Measurements from ENCODE around the gene L3MBTL3.

GRCh38 chr6:129980821-129981220 is 37.6 kb upstream of the L3MBTL3 start:
- no peak for TF ChIP-seq POLR2A (IDR thresholded peaks at IDR 0.05; ENCODE audit: low read depth)
- no peak for TF ChIP-seq POLR2AphosphoS5 (IDR thresholded peaks at IDR 0.05)

Measured in esophagus muscularis mucosa (tissue), 2 donors.